Measurements from ENCODE around the gene PRKAG2.

The PRKAG2 gene

GRCh38 chr7:151790830-151791620, 85.9 kb downstream of the PRKAG2 start:
- ChIA-PET POLR2A (ENCODE audit: low non-redundant PET) (no interaction called here), CTCF (interaction anchor here (0.6 kb wide), 2 partner anchors 8 to 9 kb away, joined by 3 to 4 read pairs; no protein-coding TSS in a partner anchor)
- no peak overlapping the region for H3K27ac ChIP-seq
- no peak for DNase-seq (ENCODE audit: low spot score)
- TF ChIP-seq CTCF (conservative IDR thresholded peaks at IDR 0.05; ENCODE audit: low read depth): no peak

- no peak overlapping the region for H3K27ac ChIP-seq
- POLR2A ChIA-PET (ENCODE audit: low non-redundant PET): no interaction called here
- no peak for TF ChIP-seq CTCF (conservative IDR thresholded peaks at IDR 0.05; ENCODE audit: low read depth)
- CTCF ChIA-PET: interaction anchor here (0.6 kb wide), 1 partner anchor 8 kb away, joined by 4 read pairs; no protein-coding TSS in a partner anchor
- DNase-seq (ENCODE audit: low spot score): no peak
These were observed 86.7 kb downstream of the PRKAG2 start for GRCh38 chr7:151790095-151790829.

GRCh38 chr7:151789380-151789947, 87.5 kb downstream of the PRKAG2 start:
- ChIA-PET CTCF (no interaction called here), POLR2A (ENCODE audit: low non-redundant PET) (no interaction called here)
- no peak for TF ChIP-seq CTCF (conservative IDR thresholded peaks at IDR 0.05; ENCODE audit: low read depth)
- no peak for DNase-seq (ENCODE audit: low spot score)
- H3K27ac ChIP-seq: no peak overlapping the region

- DNase-seq (ENCODE audit: low spot score): no peak
- TF ChIP-seq CTCF (conservative IDR thresholded peaks at IDR 0.05; ENCODE audit: low read depth): no peak
- CTCF ChIA-PET: no interaction called here
- POLR2A ChIA-PET (ENCODE audit: low non-redundant PET): no interaction called here
- H3K27ac ChIP-seq: no peak overlapping the region
These were observed 89.6 kb downstream of the PRKAG2 start for GRCh38 chr7:151787348-151787747.

GRCh38 chr7:151786936-151787335, 90.0 kb downstream of the PRKAG2 start:
- TF ChIP-seq CTCF (conservative IDR thresholded peaks at IDR 0.05; ENCODE audit: low read depth): no peak
- ChIA-PET CTCF (no interaction called here), POLR2A (ENCODE audit: low non-redundant PET) (no interaction called here)
- no peak for DNase-seq (ENCODE audit: low spot score)
- no peak overlapping the region for H3K27ac ChIP-seq

- POLR2A ChIA-PET (ENCODE audit: low non-redundant PET): interaction anchor here (0.7 kb wide), 1 partner anchor 146 kb away, joined by 3 read pairs; no protein-coding TSS in a partner anchor
These were observed 90.7 kb downstream of the PRKAG2 start for GRCh38 chr7:151786241-151786640.

More at GRCh38 chr7:151786241-151786640, 90.7 kb downstream of the PRKAG2 start:
- H3K27ac ChIP-seq: no peak overlapping the region
- no peak for TF ChIP-seq CTCF (conservative IDR thresholded peaks at IDR 0.05; ENCODE audit: low read depth)
- DNase-seq (ENCODE audit: low spot score): no peak
- CTCF ChIA-PET: no interaction called here

Data from RWPE1 (cell line).